IMR-90 (cell line): ENCODE measurements around the gene RCN2. TPM values are rescaled to one million over a fixed set of nuclear protein-coding genes. Genes with fewer than 3 reads are reported as not detected.

ENCODE experiments used
- ATAC-seq: fragments of 200-7000 bp; cut with Tn5 transposase; 2 replicates; pipeline ENCODE4 v1.9.1; 2020; ENCODE audit warnings: low read depth, mild to moderate bottlenecking, moderate library complexity
- BruUV-seq: library from RNA; stranded (reverse); fragments of 400-500 nt; replicated peaks from 2 replicates; lab custom pipeline; 2021; lab: Mats Ljungman, UMichigan
- CTCF ChIA-PET: fragments of 300-600 bp; formaldehyde crosslinking; extraction: SDS; loops from one replicate; lab custom pipeline; 2021; ENCODE audit warnings: antibody characterized with exemption; lab: Yijun Ruan, JAX
- POLR2A ChIA-PET: fragments of 300-600 bp; sonication (Branson Sonifier 250); formaldehyde crosslinking; loops from one replicate; lab custom pipeline; 2022; ENCODE audit warnings: antibody characterized with exemption; ENCODE audit not compliant: unreplicated experiment; lab: Charles Lee
- DNase-seq: peaks from one replicate; pipeline ENCODE4 v3.0.0; 2013
- H2AFZ ChIP-seq: replicated peaks from 2 replicates; pipeline ENCODE3; 2013; ENCODE audit warnings: low read length, mild to moderate bottlenecking; ENCODE audit not compliant: poor library complexity
- H2AK5ac ChIP-seq: 2 replicates; pipeline ENCODE4 v1.6.1; 2013; ENCODE audit warnings: low read depth, low read length, inconsistent platforms
- H2AK9ac ChIP-seq: replicated peaks from 2 replicates; pipeline ENCODE3; 2013; ENCODE audit warnings: mild to moderate bottlenecking, low read depth, low read length, moderate library complexity; ENCODE audit not compliant: poor library complexity
- H2BK120ac ChIP-seq: 2 replicates; pipeline ENCODE4 v1.6.1; 2013; ENCODE audit warnings: low read depth, low read length, inconsistent platforms
- H2BK15ac ChIP-seq: 3 replicates; pipeline ENCODE4 v1.6.1; 2013; ENCODE audit warnings: low read depth, low read length, inconsistent platforms
- H2BK20ac ChIP-seq: 2 replicates; pipeline ENCODE4 v1.6.1; 2013; ENCODE audit warnings: low read depth, mild to moderate bottlenecking, inconsistent platforms, low read length, moderate library complexity
- H2BK5ac ChIP-seq: 2 replicates; pipeline ENCODE4 v1.6.1; 2013; ENCODE audit warnings: mild to moderate bottlenecking, low read depth, low read length, inconsistent platforms; ENCODE audit not compliant: poor library complexity, severe bottlenecking
- H3K14ac ChIP-seq: replicated peaks from 2 replicates; pipeline ENCODE4 v1.6.1; 2013; ENCODE audit warnings: low read depth, low read length, inconsistent platforms
- H3K18ac ChIP-seq: 2 replicates; pipeline ENCODE4 v1.6.1; 2013; ENCODE audit warnings: low read depth, low read length, control low read depth
- H3K23ac ChIP-seq: 2 replicates; pipeline ENCODE4 v1.6.1; 2013; ENCODE audit warnings: low read depth, low read length, inconsistent platforms
- H3K27ac ChIP-seq: 2 replicates; pipeline ENCODE4 v1.5.1; 2013; ENCODE audit warnings: mild to moderate bottlenecking, control low read depth, low read length; ENCODE audit not compliant: insufficient read depth
- H3K27me3 ChIP-seq: 2 replicates; pipeline ENCODE4 v1.6.1; 2013; ENCODE audit warnings: low read length; ENCODE audit not compliant: control insufficient read depth, insufficient read depth
- H3K36me3 ChIP-seq: 2 replicates; pipeline ENCODE4 v1.6.1; 2013; ENCODE audit warnings: low read length, mixed read lengths; ENCODE audit not compliant: control insufficient read depth, insufficient read depth
- H3K4ac ChIP-seq: 2 replicates; pipeline ENCODE4 v1.6.1; 2013; ENCODE audit warnings: low read depth, low read length, inconsistent platforms
- H3K4me1 ChIP-seq: 2 replicates; pipeline ENCODE4 v1.6.1; 2013; ENCODE audit warnings: low read length, mixed read lengths; ENCODE audit not compliant: control insufficient read depth, insufficient read depth
- H3K4me2 ChIP-seq: 2 replicates; pipeline ENCODE4 v1.6.1; 2013; ENCODE audit warnings: low read depth, mild to moderate bottlenecking, control low read depth, low read length, moderate library complexity
- H3K4me3 ChIP-seq: 2 replicates; pipeline ENCODE4 v1.5.1; 2013; ENCODE audit warnings: low read depth, mild to moderate bottlenecking, control low read depth, low read length, moderate library complexity; ENCODE audit not compliant: insufficient read depth
- H3K56ac ChIP-seq: 2 replicates; pipeline ENCODE4 v1.6.1; 2013; ENCODE audit warnings: low read length, inconsistent platforms; ENCODE audit not compliant: insufficient read depth; ENCODE audit errors: extremely low read depth
- H3K79me1 ChIP-seq, 2 experiments: 2 replicates each; pipeline ENCODE4 v1.6.1; 2013; ENCODE audit warnings: low read length in 2 of 2, inconsistent platforms in 1 of 2, low read depth in 1 of 2
- H3K9ac ChIP-seq: 2 replicates; pipeline ENCODE4 v1.6.1; 2013; ENCODE audit warnings: low read depth, low read length, control low read depth
- H3K9me1 ChIP-seq: 2 replicates; pipeline ENCODE4 v1.6.1; 2013; ENCODE audit warnings: low read length, inconsistent platforms; ENCODE audit not compliant: insufficient read depth
- H3K9me3 ChIP-seq: 2 replicates; pipeline ENCODE4 v1.6.1; 2013; ENCODE audit warnings: low read length; ENCODE audit not compliant: control insufficient read depth, insufficient read depth
- H4K20me1 ChIP-seq: 2 replicates; pipeline ENCODE4 v1.6.1; 2013; ENCODE audit warnings: low read length, inconsistent platforms; ENCODE audit not compliant: insufficient read depth
- H4K5ac ChIP-seq: 2 replicates; pipeline ENCODE4 v1.6.1; 2013; ENCODE audit warnings: mild to moderate bottlenecking, low read depth, low read length, control low read depth
- H4K8ac ChIP-seq, 2 experiments: 2 replicates each; pipeline ENCODE4 v1.6.1; 2013; ENCODE audit warnings: low read depth in 2 of 2, low read length in 2 of 2, control low read depth in 1 of 2, inconsistent platforms in 1 of 2
- H4K91ac ChIP-seq: 2 replicates; pipeline ENCODE4 v1.6.1; 2013; ENCODE audit warnings: low read depth, low read length, inconsistent platforms; ENCODE audit not compliant: insufficient read depth
- BHLHE40 ChIP-seq: fragments of 150-350 bp; IDR thresholded peaks from 2 replicates; pipeline ENCODE4 v1.6.1; 2016; ENCODE audit warnings: mild to moderate bottlenecking, low read depth, low read length
- CEBPB ChIP-seq: IDR thresholded peaks from 2 replicates; pipeline ENCODE4 v1.6.1; 2012; ENCODE audit warnings: low read depth, low read length, improper control_type of control experiment
- CHD1 ChIP-seq: IDR thresholded peaks from 2 replicates; pipeline ENCODE4 v1.6.1; 2012; ENCODE audit warnings: low read depth, low read length, improper control_type of control experiment
- CTCF ChIP-seq: conservative IDR thresholded peaks from 2 replicates; pipeline ENCODE4 v1.5.1; 2012; ENCODE audit warnings: mild to moderate bottlenecking, low read depth, low read length, improper control_type of control experiment
- ELK1 ChIP-seq: fragments of 150-350 bp; IDR thresholded peaks from 2 replicates; pipeline ENCODE4 v1.6.1; 2016; ENCODE audit warnings: low read depth, mild to moderate bottlenecking, low read length, moderate library complexity, borderline replicate concordance
- FOS ChIP-seq: fragments of 150-350 bp; IDR thresholded peaks from 2 replicates; pipeline ENCODE4 v1.6.1; 2016; ENCODE audit warnings: low read depth, low read length
- MAFK ChIP-seq: IDR thresholded peaks from 2 replicates; pipeline ENCODE4 v1.6.1; 2012; ENCODE audit warnings: low read depth, low read length, improper control_type of control experiment
- MAZ ChIP-seq: IDR thresholded peaks from 2 replicates; pipeline ENCODE4 v1.6.1; 2012; ENCODE audit warnings: low read depth, mild to moderate bottlenecking, low read length, improper control_type of control experiment, moderate library complexity, borderline replicate concordance
- MXI1 ChIP-seq: IDR thresholded peaks from 2 replicates; pipeline ENCODE4 v1.6.1; 2012; ENCODE audit warnings: low read depth, mild to moderate bottlenecking, low read length, moderate library complexity, borderline replicate concordance
- NFE2L2 ChIP-seq: fragments of 150-350 bp; IDR thresholded peaks from 2 replicates; pipeline ENCODE4 v1.6.1; 2016; ENCODE audit warnings: low read depth, mild to moderate bottlenecking, low read length
- POLR2A ChIP-seq: IDR thresholded peaks from 2 replicates; pipeline ENCODE4 v1.6.1; 2012; ENCODE audit warnings: mild to moderate bottlenecking, low read depth, low read length
- RAD21 ChIP-seq: IDR thresholded peaks from 2 replicates; pipeline ENCODE4 v1.6.1; 2012; ENCODE audit warnings: low read length, improper control_type of control experiment
- RCOR1 ChIP-seq: IDR thresholded peaks from 2 replicates; pipeline ENCODE4 v1.6.1; 2012; ENCODE audit warnings: mild to moderate bottlenecking, low read length, improper control_type of control experiment; ENCODE audit not compliant: insufficient replicate concordance
- RFX5 ChIP-seq: IDR thresholded peaks from 2 replicates; pipeline ENCODE4 v1.8.0; 2012; ENCODE audit warnings: low read depth, mild to moderate bottlenecking, low read length, moderate library complexity
- SMC3 ChIP-seq: fragments of 150-350 bp; IDR thresholded peaks from 2 replicates; pipeline ENCODE4 v1.6.1; 2016; ENCODE audit warnings: low read depth, mild to moderate bottlenecking, antibody characterized with exemption, low read length, moderate library complexity
- USF2 ChIP-seq: fragments of 150-350 bp; IDR thresholded peaks from 2 replicates; pipeline ENCODE4 v1.6.1; 2017; ENCODE audit warnings: mild to moderate bottlenecking, antibody characterized with exemption, low read length, low read depth
- WGBS, 2 experiments: methylation state at CpG; one replicate each; pipeline versions ENCODE4 v1.1.5 to v1.1.7; 2013; ENCODE audit warnings: missing lambda C conversion rate in 2 of 2; ENCODE audit not compliant: insufficient read length in 1 of 2; ENCODE audit errors: extremely low coverage in 2 of 2; 5-methylcytosine and 5-hydroxymethylcytosine counted together
- dilution Hi-C: fragments of 300-500 bp; cut with HindIII; formaldehyde crosslinking; loops from one replicate; pipeline ENCODE4 v1.14.3; 2018; ENCODE audit warnings: low sequenced_read_pairs; ENCODE audit not compliant: unreplicated experiment
- in situ Hi-C: fragments of 300-500 bp; cut with MboI; formaldehyde crosslinking; loops from 3 replicates; pipeline ENCODE4 v1.14.3; 2019; ENCODE audit warnings: low sequenced_read_pairs, inconsistent platforms, mixed read lengths
- intact Hi-C: fragments of 100-400 bp; cut with micrococcal nuclease; formaldehyde crosslinking; loops from 2 replicates; pipeline ENCODE4 v1.10.0; 2022
- polyA plus RNA-seq, 3 experiments: library from polyadenylated mRNA; depleted of rRNA; stranded (reverse); fragments of >200 nt; gene quantifications; 2 replicates each; pipeline ENCODE4 v1.2.3, GENCODE V29; 2012; ENCODE audit warnings: low replicate concordance in 1 of 3
- total RNA-seq: library from RNA; depleted of rRNA; stranded (reverse); fragments of >200 nt; gene quantifications from 2 replicates; pipeline ENCODE4 v1.2.3, GENCODE V29; 2012

RCN2 gene
- total and polyA plus RNA-seq, 2 of the 4 experiments (the other 2 are of a cell fraction) = 12.0 to 56.5 TPM

DNA sequence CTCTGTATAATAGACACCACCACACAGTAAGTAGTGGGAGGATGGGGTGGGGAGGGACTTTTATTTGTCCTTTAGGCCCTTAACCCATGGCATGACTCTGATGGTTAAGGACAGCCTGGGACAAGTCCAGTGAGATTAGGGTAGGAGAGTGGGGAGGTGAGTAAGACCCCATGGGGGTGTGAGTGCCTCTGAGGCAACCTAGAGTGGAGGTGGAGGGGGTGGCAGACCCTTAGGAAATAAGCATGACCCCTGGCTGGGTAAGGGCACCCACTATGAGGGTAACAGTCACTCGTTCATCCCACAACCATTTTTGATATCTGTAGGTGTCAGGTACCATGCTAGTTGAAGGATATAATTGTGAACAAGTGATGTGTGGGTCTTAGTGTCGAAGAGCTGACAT is 42.4 kb downstream of the RCN2 start:
- TF ChIP-seq NFE2L2 = no peak
- TF ChIP-seq RAD21 = no peak
- no peak for TF ChIP-seq CEBPB
- no peak for TF ChIP-seq BHLHE40
- no peak for TF ChIP-seq MAZ
- TF ChIP-seq MAFK = no peak
- TF ChIP-seq RCOR1 = no peak
- TF ChIP-seq USF2 = no peak
- no peak for TF ChIP-seq SMC3
- no peak for TF ChIP-seq MXI1
- no peak for TF ChIP-seq FOS
- no peak for TF ChIP-seq POLR2A
- TF ChIP-seq CTCF = no peak
- TF ChIP-seq CHD1 = no peak
- no peak for TF ChIP-seq ELK1
- TF ChIP-seq RFX5 = no peak
- no peak overlapping the region for H2BK20ac ChIP-seq
- H2BK5ac ChIP-seq = no peak overlapping the region
- H2BK120ac ChIP-seq = no peak overlapping the region
- peaks cover 40% of the 10 kb centered on the region for H3K27me3 ChIP-seq
- CTCF ChIA-PET = interaction anchor here (0.6 to 1.4 kb wide), 2 partner anchors 9 to 171 kb away, joined by 4 to 5 read pairs; no protein-coding TSS in a partner anchor
- H3K4ac ChIP-seq = no peak overlapping the region
- H4K20me1 ChIP-seq = no peaks in the 10 kb centered on the region
- ATAC-seq = no peak
- BruUV-seq = no TSS peak
- H3K27ac ChIP-seq = no peak overlapping the region
- H3K79me1 ChIP-seq = no peaks in the 10 kb centered on the region
- dilution Hi-C loops (no loop called here), intact Hi-C loops (no loop called here), in situ Hi-C loops (no loop called here)
- POLR2A ChIA-PET = interaction anchor here (0.5 kb wide), 1 partner anchor 20 kb away, joined by 3 read pairs; no protein-coding TSS in a partner anchor
- no peak overlapping the region for H2BK15ac ChIP-seq
- no peaks in the 10 kb centered on the region for H3K36me3 ChIP-seq
- no peaks in the 10 kb centered on the region for H3K4me1 ChIP-seq
- DNase-seq = no peak
- no peak overlapping the region for H3K14ac ChIP-seq
- 50% methylated on average over 1 of the region's 2 CpGs; no CpG with 5 or more reads in 1 of the 2 experiments for WGBS, 2 experiments
- H3K9me1 ChIP-seq = no peaks in the 10 kb centered on the region
- no peak overlapping the region for H3K4me3 ChIP-seq
- 0 out of 2 replicates have a peak, but pooled peaks cover 2% of the 10 kb centered on the region for H3K9me3 ChIP-seq
- no peak overlapping the region for H3K56ac ChIP-seq
- no peak overlapping the region for H4K8ac ChIP-seq
- H2AK5ac ChIP-seq = no peak overlapping the region
- no peak overlapping the region for H3K18ac ChIP-seq
- no peak overlapping the region for H3K9ac ChIP-seq
- H2AK9ac ChIP-seq = no peak overlapping the region
- H3K4me2 ChIP-seq = no peak overlapping the region
- H3K23ac ChIP-seq = no peak overlapping the region
- no peak overlapping the region for H2AFZ ChIP-seq
- no peak overlapping the region for H4K91ac ChIP-seq
- no peak overlapping the region for H4K5ac ChIP-seq
